ENCODE data around the gene WAC.

Gene WAC

GRCh38 chr10:28661035-28661434 lies 128.1 kb downstream of the WAC start:
- in situ Hi-C loops (cut with HindIII; ENCODE audit: low sequenced_read_pairs) = no loop called here

GRCh38 chr10:28663576-28664368 lies 130.9 kb downstream of the WAC start:
- in situ Hi-C loops (cut with HindIII; ENCODE audit: low sequenced_read_pairs) = no loop called here

- in situ Hi-C loops (cut with HindIII; ENCODE audit: low sequenced_read_pairs) = no loop called here
Measured at GRCh38 chr10:28664369-28664740, 131.4 kb downstream of the WAC start.

- in situ Hi-C loops (cut with HindIII; ENCODE audit: low sequenced_read_pairs) = no loop called here
Measured at GRCh38 chr10:28666751-28667467, 134.0 kb downstream of the WAC start.

GRCh38 chr10:28668363-28669226 lies 135.7 kb downstream of the WAC start:
- in situ Hi-C loops (cut with HindIII; ENCODE audit: low sequenced_read_pairs) = no loop called here

- in situ Hi-C loops (cut with HindIII; ENCODE audit: low sequenced_read_pairs) = no loop called here
Measured at GRCh38 chr10:28669227-28670173, 136.6 kb downstream of the WAC start.

Data from endothelial cell of hepatic sinusoid (primary cell).